HEK293 (cell line): Measurements from ENCODE around the gene TAGLN2.

Source experiments
- ZNF138 ChIP-seq: fragments of 450-650 bp; formaldehyde crosslinking; IDR thresholded peaks from 2 replicates; pipeline ENCODE4 v1.5.1; 2016; ENCODE audit warnings: missing biosample characterization, missing genetic modification characterization, borderline replicate concordance
- TF ChIP-seq, protein P1 (sequence below): fragments of 450-650 bp; formaldehyde crosslinking; IDR thresholded peaks from 2 replicates; pipeline ENCODE4 v1.5.1; 2016; ENCODE audit warnings: missing biosample characterization, missing genetic modification characterization, borderline replicate concordance
- TF ChIP-seq, protein P2 (sequence below): fragments of 450-650 bp; formaldehyde crosslinking; IDR thresholded peaks from 2 replicates; pipeline ENCODE4 v1.5.1; 2016; ENCODE audit warnings: missing biosample characterization, missing genetic modification characterization

DNA sequence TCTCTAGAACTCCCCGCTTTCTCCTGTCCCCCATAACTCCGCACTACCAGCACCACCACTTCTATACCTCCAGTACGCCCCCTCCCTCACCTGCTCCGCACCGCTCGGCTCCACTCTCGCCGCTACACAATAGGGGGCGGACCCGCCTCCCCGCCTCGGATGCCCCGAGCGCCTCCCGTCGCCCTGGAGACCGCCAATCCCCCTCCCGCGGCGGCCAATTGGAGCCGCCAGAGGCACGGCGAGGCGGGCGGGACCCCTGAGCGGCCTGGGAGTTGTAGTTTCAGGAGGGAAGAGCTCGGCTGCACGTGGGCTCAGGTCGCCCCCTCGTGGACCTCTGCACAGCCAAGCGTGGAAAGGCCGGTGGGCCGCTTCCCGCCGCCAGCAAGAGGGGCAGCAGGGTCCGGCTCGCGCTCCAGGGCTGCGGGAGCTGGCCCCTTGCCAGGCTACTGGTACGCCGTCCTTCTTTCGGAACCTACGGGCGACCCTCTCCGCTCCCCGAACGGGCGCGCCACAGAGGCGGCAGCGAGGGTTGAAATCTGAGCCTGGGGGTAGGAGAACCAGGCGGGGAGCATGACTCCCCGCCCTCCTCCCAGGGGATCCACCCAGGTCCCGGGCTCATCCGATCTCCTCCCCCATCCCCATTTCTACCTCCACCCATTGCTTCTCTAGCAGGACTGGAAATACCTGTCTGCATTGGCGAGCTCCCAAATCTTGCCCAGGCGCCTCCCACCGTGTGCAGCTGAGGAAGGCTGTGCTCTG, 20.4 kb upstream of the TAGLN2 start, which contains the start of gene IGSF9:
- no peak for TF ChIP-seq ZNF138 (tag by site-specific recombination)
- TF ChIP-seq, protein P1, sequence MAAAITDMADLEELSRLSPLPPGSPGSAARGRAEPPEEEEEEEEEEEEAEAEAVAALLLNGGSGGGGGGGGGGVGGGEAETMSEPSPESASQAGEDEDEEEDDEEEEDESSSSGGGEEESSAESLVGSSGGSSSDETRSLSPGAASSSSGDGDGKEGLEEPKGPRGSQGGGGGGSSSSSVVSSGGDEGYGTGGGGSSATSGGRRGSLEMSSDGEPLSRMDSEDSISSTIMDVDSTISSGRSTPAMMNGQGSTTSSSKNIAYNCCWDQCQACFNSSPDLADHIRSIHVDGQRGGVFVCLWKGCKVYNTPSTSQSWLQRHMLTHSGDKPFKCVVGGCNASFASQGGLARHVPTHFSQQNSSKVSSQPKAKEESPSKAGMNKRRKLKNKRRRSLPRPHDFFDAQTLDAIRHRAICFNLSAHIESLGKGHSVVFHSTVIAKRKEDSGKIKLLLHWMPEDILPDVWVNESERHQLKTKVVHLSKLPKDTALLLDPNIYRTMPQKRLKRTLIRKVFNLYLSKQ (tag by site-specific recombination), result no peak
- TF ChIP-seq, protein P2, sequence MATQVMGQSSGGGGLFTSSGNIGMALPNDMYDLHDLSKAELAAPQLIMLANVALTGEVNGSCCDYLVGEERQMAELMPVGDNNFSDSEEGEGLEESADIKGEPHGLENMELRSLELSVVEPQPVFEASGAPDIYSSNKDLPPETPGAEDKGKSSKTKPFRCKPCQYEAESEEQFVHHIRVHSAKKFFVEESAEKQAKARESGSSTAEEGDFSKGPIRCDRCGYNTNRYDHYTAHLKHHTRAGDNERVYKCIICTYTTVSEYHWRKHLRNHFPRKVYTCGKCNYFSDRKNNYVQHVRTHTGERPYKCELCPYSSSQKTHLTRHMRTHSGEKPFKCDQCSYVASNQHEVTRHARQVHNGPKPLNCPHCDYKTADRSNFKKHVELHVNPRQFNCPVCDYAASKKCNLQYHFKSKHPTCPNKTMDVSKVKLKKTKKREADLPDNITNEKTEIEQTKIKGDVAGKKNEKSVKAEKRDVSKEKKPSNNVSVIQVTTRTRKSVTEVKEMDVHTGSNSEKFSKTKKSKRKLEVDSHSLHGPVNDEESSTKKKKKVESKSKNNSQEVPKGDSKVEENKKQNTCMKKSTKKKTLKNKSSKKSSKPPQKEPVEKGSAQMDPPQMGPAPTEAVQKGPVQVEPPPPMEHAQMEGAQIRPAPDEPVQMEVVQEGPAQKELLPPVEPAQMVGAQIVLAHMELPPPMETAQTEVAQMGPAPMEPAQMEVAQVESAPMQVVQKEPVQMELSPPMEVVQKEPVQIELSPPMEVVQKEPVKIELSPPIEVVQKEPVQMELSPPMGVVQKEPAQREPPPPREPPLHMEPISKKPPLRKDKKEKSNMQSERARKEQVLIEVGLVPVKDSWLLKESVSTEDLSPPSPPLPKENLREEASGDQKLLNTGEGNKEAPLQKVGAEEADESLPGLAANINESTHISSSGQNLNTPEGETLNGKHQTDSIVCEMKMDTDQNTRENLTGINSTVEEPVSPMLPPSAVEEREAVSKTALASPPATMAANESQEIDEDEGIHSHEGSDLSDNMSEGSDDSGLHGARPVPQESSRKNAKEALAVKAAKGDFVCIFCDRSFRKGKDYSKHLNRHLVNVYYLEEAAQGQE (tag by site-specific recombination), result no peak
